RKO (cell line): ENCODE measurements around the gene PFDN5.

Experiments used
- DNase-seq: peaks from one replicate; pipeline ENCODE4 v3.0.0-alpha.2; 2016; ENCODE audit warnings: low spot score

The PFDN5 gene

DNA sequence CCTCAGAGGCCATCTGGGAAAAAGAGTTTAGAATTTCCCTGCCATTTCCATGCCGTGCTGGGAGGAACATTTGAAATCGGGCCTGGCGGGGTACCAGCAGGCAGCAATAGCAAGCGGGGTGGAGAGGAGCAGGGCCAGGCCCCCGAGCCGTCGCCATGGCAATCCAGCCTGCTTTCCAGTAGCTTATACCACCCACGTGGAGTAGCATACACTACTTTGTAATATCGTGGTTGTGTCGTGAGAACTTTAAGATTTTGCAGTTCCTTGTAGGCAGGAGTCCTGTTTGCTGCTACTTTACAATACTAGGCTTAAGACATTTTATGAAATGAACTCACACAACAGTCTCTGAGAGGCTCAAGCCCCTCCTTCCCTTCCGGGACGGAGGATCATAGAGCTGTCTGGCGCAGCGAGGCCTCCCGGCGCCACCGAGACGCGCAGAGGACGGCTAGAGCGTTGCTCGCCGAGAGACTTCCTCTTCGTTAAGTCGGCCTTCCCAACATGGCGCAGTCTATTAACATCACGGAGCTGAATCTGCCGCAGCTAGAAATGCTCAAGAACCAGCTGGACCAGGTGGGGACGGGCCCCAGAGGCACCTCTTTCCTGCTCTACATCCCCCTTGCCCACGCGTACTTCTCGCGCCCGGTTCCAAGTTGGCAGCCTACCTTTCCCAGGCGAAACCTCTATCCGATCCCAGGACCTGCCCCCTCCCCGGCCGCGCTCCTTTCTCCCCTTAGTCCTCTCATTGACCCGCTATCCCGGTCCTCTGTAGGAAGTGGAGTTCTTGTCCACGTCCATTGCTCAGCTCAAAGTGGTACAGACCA, at the start of gene PFDN5:
TSS of gene PFDN5 (plus strand) at position 473 of the 821 bp plus-strand sequence. CDS start at position 499, 26 bp downstream.
- DNase-seq, result peak; percentile 94

DNA sequence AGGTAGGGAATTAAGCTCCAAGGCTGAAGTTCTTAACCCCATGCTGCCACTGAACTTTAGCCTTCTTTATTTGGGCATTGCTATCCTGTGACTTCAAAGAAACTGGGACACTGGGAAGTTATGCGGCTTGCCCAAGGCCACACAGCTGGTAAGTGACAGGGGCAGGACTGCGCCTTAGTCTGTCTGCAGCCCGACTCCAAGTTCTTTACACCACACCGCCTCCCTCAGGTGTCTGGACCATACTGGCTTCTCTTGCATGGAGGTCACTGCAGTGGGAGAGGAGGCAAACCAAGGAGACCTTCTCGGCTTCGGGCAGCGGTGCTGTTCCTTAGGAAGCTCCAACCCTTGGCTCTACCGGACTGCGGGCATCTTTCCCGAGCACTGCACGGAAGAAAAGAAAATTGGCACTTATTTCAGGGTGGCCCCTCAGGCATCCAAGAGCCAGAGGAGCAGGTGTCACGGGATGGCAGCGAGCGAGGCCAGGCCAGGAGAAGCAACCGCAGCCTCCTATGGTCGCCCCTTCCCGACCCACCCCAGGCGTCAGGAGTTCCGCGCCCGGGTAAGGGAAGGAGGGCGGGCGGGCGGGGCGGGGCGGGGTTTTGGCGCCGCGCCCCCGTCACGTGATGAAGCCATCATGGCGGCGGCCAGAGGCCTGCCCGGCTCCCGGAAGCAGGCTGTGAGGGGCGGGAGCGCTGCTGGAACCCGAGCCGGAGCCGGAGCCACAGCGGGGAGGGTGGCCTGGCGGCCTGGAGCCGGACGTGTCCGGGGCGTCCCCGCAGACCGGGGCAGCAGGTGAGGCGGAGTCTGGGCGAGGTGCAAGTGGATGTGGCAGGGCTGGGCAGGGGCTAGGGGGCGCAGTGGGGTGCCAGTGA, 43.6 kb upstream of the PFDN5 start:
- peak; percentile 80 for DNase-seq

DNA sequence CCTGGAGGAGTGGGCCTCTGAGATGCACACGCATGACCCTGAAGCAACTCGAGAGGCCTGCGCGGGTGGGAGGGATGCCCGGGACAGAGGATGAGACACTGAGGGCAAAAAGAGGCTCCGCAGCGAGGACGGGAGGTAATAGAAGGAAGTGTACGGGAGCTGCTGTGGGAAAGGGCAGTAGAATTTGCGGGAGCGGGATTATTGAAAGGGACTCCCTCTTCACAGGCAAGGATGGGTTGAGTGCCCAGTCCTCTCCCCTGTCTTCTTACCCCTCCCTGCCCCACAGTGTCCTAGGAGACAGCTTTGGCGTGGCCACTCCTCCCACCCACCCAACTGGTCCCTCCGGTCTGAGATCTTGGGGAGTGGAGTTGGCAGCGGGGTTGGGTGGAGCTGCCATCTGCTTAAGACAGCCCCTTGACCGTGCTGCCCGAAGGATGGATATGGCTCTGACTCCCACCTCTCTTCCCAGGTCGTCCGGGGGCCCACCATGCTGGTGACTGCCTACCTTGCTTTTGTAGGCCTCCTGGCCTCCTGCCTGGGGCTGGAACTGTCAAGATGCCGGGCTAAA, 42.9 kb upstream of the PFDN5 start:
- peak; percentile 31 for DNase-seq

DNA sequence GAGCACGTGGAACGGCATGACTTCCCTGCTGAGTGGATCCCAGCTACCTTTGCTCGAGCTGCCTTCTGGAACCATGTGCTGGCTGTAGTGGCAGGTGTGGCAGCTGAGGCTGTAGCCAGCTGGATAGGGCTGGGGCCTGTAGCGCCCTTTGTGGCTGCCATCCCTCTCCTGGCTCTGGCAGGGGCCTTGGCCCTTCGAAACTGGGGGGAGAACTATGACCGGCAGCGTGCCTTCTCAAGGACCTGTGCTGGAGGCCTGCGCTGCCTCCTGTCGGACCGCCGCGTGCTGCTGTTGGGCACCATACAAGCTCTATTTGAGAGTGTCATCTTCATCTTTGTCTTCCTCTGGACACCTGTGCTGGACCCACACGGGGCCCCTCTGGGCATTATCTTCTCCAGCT, 42.0 kb upstream of the PFDN5 start:
- no peak for DNase-seq

DNA sequence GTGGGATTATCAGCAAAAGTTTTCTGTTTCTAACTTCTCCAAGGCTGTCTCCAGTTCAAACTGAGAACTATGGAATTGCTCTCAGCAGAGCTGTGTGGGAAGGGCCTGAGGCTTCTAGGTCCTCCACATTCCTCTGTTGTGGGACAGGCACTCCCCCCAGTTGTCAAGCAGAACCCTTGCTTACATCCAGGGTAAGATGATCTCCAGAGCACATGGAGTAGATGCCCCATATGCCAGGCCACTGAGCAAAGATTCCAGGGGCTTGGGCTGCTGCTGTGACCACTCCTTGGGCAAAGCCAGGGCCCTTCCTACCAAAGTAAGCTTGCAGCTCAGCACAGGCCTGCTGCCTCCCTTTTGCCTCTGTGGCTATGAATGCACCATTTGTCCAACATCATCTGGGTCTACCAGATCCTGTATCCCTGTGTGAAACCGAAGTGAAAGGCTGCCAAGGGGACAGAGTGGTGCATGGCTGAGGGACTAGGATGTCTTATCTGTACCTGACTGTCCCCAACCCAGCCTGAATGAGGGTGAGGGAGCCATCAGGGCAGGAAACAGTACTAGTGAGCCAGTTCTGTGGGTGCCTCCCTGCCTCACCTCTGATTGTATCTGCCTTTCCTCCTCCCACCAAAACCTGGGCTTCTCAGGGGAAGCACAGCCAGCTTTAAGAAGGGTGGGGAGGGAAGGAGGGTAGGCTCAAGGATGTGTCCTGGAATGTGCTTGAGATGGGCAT, 40.4 kb upstream of the PFDN5 start:
- no peak for DNase-seq

- DNase-seq, result no peak
These were observed 39.3 kb upstream of the PFDN5 start for GRCh38 chr12:53255996-53256395.

GRCh38 chr12:53258541-53259539, 36.5 kb upstream of the PFDN5 start:
- DNase-seq, result no peak

- DNase-seq, result no peak
These were observed 35.5 kb upstream of the PFDN5 start for GRCh38 chr12:53259891-53260290.

GRCh38 chr12:53265783-53266182, 29.6 kb upstream of the PFDN5 start:
- DNase-seq, result peak; percentile 47

GRCh38 chr12:53267306-53267998, 27.9 kb upstream of the PFDN5 start:
- no peak for DNase-seq

DNA sequence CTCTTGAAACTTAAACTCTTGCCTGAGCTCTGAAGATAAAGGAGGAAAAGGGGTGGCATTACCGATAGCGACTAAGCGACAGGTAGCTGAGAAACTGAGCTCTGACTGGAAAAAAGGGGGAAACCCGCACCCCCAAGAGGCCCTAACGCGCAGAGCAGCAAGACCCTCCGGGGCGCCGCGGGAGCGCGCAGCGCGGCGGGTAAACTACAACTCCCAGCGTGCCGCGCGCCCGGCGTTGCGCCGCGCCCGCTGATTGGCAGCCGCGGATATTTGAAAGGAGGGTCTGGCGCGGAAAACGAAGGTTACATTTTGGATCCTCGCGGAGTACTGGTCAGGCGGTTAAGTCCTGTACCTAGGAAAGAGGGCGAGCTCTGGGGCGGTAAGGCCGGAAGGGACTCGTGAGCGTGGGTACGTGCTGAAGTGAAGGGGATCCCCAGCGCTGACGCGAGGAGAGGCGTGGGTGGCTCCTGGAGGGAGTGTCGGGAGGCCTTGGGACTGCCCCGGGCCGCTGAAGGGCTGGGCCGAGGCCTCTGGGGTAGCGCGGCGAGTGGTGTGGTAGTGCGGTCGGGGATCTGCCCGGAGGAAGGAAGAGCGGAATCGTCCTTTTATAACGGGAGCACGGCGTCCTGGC, 27.2 kb upstream of the PFDN5 start, which contains the start of gene ESPL1:
TSS of gene ESPL1 (plus strand) at position 301 of the 631 bp plus-strand sequence. CDS start 468 bp downstream, outside the sequence.
- DNase-seq, result peak; percentile 87

DNA sequence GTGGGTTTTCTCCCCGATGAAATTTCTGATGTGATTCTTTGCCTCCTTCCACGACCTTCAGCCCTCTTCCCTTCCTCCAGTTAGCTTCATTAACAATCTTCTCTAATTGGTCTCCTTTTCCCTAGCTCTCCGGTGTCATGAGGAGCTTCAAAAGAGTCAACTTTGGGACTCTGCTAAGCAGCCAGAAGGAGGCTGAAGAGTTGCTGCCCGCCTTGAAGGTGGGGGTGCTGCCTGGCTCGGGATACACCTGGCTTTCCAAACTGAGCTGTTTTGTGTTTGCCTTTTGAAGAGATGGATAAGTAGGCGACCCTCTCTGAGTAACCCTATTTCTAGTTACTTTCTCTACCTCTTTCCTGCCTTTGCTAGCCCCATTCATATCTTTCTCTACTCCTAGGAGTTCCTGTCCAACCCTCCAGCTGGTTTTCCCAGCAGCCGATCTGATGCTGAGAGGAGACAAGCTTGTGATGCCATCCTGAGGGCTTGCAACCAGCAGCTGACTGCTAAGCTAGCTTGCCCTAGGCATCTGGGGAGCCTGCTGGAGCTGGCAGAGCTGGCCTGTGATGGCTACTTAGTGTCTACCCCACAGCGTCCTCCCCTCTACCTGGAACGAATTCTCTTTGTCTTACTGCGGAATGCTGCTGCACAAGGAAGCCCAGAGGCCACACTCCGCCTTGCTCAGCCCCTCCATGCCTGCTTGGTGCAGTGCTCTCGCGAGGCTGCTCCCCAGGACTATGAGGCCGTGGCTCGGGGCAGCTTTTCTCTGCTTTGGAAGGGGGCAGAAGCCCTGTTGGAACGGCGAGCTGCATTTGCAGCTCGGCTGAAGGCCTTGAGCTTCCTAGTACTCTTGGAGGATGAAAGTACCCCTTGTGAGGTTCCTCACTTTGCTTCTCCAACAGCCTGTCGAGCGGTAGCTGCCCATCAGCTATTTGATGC, 26.4 kb upstream of the PFDN5 start:
- DNase-seq, result no peak

DNA sequence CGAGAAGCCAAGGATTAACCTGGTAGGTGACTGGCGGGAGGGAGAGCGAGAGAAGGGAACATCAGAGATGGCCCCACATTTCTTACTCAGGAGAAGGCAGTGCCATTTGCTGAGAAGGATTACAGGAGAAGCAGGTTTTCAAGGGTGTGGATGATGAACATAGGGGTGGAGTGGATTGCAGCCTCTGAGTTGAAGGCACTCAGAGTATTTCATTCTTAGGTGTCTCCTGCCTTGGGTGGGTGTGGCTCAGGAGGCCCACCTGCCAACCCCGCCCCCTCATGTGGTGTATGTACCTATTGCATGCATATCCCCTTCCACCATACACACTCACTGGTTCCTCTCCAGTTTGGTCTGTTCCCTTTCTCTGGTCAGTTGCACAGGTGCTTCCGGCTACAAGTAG, 20.9 kb upstream of the PFDN5 start:
- no peak for DNase-seq

- no peak for DNase-seq
These were observed 18.8 kb upstream of the PFDN5 start for GRCh38 chr12:53276511-53276910.

DNA sequence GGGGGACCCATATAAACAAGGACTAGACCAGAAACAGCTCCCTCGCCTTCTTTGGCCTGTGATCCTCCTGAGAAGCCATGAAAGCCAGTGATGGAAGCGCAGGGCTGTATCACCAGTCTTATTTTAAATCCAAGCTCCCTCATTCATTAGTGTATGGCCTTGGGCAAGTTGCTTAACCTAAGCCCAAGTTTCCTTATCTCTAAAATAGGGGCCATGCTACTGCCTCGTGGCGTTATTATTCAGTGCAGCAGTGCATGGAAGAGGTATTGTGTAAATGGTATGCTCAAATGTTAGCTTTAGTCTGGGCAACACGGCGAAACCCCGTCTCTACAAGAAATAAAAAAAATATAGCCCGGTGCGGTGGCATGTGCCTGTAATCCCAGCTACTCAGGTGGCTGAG, 17.4 kb upstream of the PFDN5 start:
- DNase-seq, result no peak

GRCh38 chr12:53279283-53279869, 16.0 kb upstream of the PFDN5 start:
- no peak for DNase-seq

- no peak for DNase-seq
These were observed 15.3 kb upstream of the PFDN5 start for GRCh38 chr12:53279888-53280498.

GRCh38 chr12:53286448-53286847, 8.9 kb upstream of the PFDN5 start:
- DNase-seq, result no peak
